ENCODE data around the gene PCP2.

DNA sequence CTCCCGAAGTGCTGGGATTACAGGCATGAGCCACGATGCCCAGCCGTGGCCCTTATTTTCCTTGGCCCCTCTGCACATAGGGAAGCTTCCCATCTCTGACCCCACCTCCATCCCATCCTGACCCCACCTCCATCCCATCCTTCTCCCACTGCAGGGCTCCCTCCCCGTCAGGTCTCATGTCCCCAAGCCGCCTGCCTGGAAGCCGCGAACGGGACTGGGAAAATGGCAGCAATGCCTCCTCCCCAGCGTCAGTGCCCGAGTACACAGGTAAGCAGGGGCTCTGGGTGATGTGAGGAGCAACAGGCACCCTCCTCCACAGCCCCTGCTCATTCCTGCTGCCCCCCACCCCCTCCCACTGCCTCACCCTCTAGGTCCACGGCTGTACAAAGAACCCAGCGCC is 16.3 kb downstream of the PCP2 start:
- TF ChIP-seq, protein P1, sequence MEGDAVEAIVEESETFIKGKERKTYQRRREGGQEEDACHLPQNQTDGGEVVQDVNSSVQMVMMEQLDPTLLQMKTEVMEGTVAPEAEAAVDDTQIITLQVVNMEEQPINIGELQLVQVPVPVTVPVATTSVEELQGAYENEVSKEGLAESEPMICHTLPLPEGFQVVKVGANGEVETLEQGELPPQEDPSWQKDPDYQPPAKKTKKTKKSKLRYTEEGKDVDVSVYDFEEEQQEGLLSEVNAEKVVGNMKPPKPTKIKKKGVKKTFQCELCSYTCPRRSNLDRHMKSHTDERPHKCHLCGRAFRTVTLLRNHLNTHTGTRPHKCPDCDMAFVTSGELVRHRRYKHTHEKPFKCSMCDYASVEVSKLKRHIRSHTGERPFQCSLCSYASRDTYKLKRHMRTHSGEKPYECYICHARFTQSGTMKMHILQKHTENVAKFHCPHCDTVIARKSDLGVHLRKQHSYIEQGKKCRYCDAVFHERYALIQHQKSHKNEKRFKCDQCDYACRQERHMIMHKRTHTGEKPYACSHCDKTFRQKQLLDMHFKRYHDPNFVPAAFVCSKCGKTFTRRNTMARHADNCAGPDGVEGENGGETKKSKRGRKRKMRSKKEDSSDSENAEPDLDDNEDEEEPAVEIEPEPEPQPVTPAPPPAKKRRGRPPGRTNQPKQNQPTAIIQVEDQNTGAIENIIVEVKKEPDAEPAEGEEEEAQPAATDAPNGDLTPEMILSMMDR (conservative IDR thresholded peaks at IDR 0.05 in 1 of 2, IDR thresholded peaks at IDR 0.05 in 1 of 2; ENCODE audit: low read depth in 1 of 2, low read length in 2 of 2), result no peak
- no peak for TF ChIP-seq EZH2 (IDR thresholded peaks at IDR 0.05; ENCODE audit: low read length, missing control alignments)

Measured in fibroblast of lung (primary cell).